B cell (primary cell): ENCODE measurements around the gene ELMO1.

Experiments
- CTCF ChIP-seq: fragments of 200-600 bp; IDR thresholded peaks from one replicate; pipeline ENCODE4 v1.8.0; 2022; ENCODE audit warnings: antibody characterized with exemption, mild to moderate bottlenecking
- EZH2 ChIP-seq: IDR thresholded peaks from 2 replicates; pipeline ENCODE4 v1.6.1; 2012; ENCODE audit warnings: borderline replicate concordance, low read depth, mild to moderate bottlenecking, moderate library complexity, low read length; ENCODE audit not compliant: insufficient read depth, poor library complexity, severe bottlenecking

DNA sequence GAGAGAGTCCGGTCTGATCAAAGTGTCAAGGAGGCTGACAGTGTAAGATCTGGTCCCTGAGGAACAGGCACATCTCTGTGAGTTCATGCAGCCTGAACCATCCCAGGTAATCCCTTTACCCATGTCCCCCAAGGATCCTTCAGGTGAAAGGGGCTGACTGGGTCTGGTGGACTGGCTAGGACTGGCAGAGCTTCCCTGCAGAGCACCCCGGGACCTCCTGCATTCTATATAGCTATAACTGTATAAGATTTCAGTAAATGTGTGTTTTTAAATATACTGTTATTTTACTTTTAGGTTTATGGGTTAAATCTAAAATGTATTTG, 246.8 kb downstream of the ELMO1 start:
- TF ChIP-seq CTCF (peak; percentile 28), EZH2 (no peak)
